ENCODE results near the gene GDPGP1.

The GDPGP1 gene

DNA sequence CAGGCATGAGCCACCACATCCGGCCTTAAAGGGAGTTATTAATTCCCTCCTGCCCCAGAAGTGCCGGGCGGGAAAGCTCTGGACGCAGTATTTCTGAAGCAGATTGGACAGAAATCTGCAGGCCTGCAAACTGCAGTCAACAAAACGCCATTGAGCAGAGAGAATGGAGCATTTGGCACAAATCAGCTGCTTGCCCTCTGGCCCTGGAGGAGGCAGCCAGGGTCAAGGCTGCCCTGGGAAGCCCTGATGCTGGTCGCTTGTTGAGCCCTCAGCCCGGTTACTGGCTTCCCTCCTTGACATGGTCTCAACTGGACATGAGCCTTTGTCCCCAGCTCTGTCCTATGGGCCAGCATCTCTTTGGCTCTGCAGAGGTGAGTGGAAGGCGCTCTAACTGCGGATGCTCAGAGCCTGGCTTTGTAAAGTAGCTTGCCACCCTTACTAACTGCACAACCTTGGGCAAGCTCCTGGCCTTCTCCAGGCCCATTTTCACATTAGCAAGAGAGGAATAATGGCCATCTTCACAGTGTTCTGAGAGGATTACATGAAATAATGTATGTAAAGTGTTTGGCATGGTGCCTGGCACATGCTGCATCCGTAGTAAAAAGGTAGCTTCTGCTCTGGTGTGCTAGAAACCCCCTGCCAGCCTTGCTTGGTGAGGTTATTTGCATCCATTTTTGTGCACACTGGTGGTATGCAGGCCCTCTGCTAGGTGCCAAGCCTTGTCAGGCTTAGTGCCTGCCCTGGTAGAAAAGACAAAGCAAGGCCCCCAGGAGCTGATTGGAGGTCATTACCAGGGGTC is 28.8 kb upstream of the GDPGP1 start:
- no peak for DNase-seq (ENCODE audit: low spot score)

DNA sequence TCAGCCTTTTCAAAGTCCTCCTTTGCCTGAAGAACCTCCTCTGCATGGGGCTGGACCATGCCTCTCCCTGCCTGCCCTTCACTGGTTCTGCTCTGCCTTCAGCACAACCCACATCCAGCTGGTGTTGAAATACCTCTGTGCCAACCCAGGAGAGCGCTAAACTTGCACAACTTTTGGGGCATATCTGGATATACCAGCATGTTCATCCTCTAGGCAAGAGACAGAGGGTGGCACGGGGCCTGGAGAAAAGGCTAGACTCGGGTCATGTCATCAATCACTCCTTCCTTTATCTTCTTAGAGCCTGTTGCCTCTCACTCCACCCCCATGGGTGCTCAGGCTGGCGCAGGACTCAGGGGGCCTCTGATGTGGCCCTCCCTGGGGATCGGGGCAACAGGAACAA is 28.1 kb upstream of the GDPGP1 start:
- DNase-seq (ENCODE audit: low spot score) = no peak

DNA sequence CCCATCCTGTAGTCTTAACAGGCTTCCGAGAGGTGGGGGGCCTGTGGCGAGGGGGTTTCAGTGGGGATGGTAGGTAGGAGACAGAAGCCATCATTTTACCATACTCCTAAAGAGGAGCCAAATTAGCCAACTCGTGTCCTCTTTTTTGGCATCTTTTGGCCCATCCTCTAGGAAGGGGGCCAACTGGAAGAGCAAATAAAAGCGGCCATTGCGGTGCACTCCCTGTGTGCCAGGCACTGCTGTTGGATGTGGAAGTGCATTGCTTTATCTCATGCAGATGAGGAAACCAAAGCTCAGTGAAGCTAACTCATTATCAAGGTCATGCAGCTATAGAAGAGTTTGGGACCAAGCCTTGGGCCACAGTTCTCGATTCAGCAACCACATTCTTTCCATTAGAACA is 26.8 kb upstream of the GDPGP1 start:
- no peak for DNase-seq (ENCODE audit: low spot score)

DNA sequence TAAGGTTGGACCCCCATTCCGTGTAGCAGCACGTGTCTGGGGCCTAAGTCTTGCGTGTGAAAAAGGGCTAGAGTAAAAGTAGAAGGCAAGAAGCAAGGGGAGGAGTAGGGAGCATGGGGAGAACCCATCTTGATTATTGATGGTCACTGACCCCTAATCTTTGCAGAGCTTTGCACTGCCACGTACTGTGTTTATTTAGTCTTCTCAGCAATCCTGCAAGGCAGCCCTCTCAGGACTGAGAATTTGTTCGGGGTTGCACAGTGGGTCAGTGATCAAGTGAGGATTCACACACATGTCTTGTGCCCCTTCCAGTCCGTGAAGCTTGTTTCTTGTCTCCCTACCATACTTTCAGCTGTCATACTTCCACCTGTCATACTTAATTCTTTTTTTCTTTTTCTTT is 25.7 kb upstream of the GDPGP1 start:
- no peak for DNase-seq (ENCODE audit: low spot score)

DNA sequence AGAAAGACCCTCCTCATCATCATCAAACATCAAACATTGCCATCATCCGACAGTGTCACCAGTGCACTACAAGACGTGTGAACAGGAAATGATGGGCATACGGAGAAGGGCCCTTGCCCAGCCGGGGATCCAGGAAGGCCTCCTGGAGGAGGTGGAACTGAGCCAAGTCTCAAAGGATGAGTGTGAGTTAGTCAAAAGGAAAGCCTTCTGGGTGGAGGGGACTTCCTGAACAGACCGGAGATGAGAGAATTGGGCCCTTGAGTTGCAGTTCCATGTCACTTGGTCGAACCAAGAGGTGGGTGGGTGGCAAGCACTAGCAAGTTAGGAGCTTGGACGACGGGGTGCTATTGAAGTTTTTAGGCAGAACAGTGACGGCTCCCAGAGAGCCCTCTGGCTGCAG is 24.4 kb upstream of the GDPGP1 start:
- no peak for DNase-seq (ENCODE audit: low spot score)

DNA sequence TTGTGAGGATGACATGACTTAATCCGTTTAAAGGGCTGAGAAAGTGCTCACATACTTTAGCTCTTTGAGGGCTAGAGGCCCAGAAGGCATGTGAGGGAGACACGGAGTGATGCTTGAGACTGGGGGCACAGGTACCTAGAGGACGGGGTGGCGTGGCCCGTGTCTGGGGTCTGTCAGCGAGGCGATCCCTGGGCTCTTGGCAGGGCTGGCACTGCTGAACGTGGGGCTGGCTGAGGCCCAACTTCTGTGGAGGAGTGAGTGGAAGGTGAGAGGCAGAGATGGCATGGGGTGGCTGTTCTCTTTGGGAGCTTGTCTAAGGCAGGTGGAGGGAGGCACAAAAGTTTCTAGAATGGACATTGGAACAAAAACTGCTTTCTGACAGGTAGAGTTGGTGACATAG is 23.4 kb upstream of the GDPGP1 start:
- no peak for DNase-seq (ENCODE audit: low spot score)

DNA sequence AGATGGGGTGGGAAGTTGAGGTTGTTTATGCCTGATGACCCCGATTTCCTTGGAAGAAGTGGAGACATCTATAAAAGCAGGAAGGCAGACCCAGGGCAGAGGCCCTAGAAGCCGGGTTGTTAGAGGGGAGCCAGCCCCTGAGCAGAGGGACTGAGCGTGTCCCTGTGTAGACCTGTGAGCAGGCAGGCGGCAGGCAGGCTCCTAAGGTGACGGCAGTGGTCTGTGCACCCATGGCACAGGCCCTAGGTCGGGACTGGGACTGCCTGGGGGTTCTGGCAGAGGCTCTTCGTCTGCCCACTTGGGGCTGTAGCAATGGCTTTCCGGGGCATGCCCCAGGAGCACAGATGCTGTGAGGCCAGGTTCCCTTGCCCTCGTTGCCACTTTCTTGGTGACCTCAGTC is 23.0 kb upstream of the GDPGP1 start:
- no peak for DNase-seq (ENCODE audit: low spot score)

DNA sequence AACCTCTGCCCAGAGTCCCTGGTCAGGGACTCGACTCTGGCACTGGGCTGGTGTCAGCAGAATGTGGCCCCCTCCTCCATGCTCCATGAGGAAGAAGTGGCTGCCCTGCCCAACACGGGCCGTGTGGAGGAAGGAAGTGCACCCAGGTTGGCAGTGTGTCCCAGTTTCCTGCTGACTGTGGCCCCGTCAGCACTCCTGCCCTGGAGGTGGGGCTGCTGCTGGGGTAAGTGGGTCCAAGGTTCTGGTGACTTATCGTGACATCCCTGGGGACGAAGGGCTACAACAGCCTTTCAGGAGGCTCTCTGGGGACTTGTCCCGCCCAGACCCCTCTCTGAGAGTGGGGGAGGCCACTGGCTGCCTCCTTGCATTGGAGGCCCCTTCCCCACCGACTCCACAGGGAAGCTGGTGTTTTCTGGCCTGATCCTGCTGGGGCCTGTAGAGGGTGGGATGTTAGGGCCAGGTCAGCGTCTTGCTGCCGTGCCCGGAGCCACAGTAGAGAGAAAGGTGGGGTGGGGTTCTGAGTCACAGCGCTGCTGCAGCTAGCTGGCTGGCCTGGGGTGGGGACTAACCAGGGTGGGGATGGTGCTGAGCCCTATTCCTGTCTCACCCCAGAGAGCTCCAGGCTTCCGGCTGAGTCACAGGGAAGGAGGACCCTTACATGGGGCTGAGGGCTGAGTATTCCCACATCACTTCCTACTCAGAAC is 22.4 kb upstream of the GDPGP1 start:
- DNase-seq (ENCODE audit: low spot score) = no peak

DNA sequence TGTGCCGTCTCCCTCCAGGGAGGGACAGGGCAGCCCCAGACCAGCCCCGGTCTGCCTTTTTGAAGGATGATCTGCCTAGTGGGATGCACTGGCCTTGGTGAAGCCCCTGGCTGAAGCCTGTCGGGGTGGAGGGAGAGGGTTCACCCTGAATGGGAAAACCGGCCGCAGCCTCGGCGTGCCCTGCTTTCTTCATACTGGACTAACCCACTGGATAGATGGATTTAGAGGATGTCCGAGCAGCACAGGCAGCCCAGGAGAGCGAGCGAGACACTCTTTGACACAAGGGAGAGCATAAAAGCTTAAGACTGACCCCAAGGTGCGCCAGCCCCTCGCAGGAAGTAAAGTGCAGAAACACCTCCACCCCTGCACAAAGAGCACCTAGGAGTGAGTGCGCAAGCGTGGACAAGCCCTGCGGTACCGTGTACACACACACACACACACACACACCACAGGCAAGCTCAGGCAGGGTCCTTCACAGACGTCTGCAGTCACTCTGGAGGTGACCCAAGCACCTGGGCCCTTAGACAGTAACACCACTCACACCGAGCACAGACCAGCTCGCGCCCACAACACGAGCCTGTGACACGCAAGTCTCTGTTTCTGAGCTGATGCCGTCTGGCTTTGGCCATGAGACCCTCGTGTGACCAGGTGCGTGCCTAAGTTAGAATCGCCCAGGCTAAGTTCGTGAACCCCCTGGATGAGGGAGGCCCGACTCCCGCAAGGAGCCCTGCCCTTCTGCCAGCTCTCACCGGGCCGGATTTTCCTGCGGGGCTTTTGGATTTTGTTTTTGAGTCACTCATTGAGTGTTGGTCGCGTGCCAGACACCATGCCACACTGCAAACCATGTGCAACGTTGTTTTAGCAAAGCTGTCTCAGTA is 21.5 kb upstream of the GDPGP1 start:
- DNase-seq (ENCODE audit: low spot score) = no peak

DNA sequence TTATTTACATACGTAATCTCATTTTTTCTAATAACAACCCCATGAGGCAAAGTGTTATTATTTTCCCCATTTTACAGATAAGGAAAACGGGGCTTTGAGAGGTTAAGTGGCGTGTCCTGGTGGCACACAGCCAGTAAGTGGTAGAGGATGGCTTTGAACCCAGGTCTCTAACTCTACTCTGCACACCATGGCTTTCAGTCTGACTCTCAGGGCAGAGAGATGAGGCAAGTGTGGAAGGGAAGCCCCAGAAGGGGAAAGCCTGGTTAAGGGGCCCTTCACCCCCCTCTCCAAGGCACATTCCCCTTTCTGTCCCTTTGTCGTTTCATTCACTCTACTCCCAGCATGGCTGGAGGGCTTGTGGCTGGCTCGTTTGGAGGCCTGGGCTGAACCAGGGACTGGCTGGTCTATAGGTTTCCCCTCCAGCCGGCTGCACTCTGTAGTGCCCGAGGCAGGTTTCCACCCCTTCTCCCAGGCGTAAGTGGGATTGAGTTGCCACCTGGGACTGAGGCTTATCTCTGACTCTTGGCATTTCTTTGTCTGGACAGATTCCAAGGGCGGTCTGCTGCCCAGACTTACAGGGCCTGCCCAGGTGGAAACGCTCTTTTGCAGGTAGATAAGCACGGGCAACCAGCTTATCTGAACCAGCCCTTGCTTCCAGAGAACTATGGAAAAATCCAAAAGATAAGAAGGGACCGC is 20.7 kb upstream of the GDPGP1 start:
- peak; percentile 52 for DNase-seq (ENCODE audit: low spot score)

DNA sequence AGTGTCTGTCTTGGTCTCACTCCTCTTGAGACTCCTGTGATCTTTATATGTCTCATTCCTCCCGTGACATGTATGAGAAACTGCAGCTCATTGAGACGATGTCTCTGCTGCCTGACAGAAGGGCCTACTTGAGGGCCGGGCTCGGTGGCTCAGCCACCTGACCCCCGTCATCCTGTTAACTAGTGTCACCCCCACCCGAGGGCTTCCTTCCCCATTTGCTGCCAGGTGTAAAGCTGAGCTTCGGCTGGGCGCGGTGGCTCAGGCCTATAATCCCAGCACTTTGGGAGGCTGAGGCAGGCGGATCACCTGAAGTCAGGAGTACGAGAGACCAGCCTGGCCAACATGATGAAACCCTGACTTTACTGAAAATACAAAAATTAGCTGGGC is 20.2 kb upstream of the GDPGP1 start:
- no peak for DNase-seq (ENCODE audit: low spot score)

DNA sequence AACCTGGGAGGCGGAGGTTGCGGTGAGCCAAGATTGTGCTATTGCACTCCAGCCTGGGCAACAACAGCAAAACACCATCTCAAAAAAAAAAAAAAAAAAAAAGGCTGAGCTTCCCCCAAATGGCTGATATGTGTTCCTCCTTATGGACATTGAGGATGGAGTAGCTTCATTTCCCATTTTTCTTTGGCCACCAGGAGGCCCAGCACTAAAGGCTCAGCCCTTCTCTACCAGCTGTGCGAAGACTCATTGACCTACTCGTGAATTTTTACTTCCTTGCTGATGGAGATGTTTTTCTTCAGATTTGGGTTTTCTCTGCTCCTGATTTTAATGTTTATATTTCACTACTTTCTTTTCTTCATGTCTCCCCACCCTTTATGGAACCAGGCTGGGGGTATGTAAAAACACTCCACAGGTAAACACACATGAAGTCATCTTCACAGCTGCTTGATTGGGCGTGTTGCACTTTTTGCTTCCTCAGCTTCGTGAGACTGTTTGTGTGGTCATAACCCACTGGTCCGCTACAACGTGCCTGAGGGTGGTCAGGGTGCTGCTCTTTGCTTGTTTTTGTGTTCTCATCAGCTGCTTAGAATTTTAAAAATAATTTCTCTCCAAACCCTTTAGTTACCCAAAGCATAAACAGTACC is 19.3 kb upstream of the GDPGP1 start:
- no peak for DNase-seq (ENCODE audit: low spot score)

DNA sequence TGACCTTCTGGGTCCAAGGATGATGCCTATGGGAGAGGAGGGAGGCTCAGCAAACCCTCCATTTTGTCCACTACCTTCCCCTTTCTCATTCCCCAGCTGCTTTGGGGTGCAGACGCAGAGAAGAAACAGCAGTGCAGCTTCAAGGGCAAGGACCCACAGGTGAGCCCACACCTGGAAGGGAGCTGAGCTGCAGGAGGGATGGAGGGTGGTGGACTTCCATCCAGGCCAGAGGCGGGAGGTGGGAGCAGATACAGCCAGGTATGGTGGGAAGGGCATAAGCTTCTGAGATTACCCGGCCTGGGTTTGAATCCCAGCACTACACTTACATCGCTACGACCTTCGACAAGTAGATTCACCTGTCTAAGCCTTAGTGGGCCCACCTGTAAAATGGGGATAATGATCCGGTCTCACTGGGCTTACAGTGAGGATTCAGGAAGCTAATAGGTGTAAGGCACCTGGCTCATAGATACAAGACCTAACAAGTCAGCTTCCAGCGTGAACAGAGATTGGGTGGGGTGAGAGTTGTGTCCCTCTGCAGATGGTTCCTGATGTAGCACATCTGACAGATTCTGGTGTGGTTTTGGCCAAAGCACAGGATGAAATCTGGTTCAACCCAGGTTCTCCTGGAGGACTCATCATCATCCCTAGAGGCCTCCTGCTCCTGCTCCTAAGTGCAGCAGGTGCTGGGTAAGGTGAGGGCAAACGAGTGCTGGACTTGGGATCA is 16.2 kb upstream of the GDPGP1 start:
- no peak for DNase-seq (ENCODE audit: low spot score)

DNA sequence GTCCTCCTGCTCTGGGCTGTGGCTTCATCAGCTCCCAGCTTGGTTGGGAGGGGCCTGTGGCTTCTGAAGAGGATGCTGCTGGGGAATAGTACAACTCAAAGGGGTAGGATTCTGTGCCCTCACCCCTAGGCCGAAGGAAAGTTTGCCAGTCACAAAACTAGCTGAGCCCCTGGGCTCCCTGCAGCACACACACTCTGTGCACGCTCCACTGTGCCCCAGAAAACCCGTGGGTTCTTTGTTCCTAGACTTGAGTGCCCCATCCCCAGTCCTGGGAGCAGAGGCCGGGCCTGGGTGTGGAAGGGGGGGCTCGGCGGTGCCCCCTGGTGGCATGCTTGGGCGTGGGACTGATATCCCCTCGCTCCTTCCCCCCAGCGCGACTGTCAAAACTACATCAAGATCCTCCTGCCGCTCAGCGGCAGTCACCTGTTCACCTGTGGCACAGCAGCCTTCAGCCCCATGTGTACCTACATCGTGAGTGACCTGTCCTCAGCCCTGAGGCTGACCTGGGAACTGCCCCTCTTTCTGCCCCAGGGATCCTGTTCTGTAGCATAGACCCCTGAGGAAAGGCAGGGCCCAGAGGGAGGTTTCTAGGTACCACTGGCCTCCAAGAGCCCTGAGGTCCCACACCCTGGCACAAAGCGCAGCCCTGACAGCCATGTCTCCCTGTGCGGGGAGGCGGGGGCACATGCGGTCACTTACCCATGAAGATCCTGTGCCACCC is 14.4 kb upstream of the GDPGP1 start:
- DNase-seq (ENCODE audit: low spot score) = no peak

DNA sequence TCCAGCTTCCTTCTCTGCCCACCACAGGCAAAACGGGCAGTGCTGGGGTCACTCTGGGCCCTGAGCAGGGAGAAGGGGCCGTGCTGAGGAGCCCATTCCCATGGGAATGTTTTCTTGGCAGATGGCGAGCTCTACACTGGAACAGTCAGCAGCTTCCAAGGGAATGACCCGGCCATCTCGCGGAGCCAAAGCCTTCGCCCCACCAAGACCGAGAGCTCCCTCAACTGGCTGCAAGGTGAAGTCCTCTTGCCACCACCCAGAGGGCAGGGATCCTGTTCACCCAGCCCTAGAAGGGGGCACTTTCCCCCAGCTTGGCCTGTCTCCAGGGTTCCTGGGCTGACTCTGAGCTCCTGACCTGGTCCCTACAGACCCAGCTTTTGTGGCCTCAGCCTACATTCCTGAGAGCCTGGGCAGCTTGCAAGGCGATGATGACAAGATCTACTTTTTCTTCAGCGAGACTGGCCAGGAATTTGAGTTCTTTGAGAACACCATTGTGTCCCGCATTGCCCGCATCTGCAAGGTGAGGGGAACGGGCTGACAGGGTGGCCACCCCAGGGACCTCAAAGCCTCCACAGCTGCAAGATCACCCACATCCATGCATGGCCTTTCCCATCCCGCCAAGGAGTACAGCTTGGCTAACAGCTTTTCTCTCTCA is 12.6 kb upstream of the GDPGP1 start:
- DNase-seq (ENCODE audit: low spot score) = peak; percentile 73

DNA sequence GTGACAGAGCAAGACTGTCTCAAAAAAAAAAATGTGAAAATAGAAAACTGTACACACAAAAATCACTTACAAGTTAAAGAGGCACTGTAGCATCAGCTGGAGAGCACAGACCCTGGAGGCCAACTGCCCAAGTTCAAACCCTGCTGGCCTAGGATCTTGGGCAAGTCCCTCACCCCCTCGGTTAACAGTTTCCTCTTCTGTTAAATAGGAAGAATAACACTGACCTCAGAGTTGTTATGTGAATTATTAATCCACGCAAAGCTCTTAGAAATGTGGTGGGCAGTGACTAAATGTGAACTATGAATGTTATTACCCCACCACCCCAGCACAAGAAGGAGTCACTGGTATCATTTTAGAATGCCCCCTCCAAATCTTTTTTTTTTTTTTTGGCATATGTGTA is 11.5 kb upstream of the GDPGP1 start:
- DNase-seq (ENCODE audit: low spot score) = no peak

DNA sequence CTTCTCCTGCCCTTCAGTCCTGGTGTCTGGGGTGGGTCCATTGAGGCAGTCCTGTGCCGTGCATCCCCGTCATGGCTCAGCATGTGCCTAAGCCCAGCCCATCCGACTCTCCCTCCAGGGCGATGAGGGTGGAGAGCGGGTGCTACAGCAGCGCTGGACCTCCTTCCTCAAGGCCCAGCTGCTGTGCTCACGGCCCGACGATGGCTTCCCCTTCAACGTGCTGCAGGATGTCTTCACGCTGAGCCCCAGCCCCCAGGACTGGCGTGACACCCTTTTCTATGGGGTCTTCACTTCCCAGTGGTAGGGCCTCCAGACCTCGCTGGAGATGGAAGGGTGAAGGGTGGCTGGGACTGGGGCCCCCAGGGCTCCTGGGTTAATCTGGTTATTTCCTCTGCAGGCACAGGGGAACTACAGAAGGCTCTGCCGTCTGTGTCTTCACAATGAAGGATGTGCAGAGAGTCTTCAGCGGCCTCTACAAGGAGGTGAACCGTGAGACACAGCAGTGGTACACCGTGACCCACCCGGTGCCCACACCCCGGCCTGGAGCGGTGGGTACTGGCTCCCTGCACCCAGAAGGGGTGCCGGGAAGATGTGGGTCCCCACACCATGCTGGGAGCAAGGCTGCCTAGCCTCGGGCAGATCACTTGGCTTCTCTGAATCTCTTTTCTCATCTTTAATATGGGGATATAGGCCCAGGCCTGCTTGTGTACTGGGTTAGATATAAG is 10.4 kb upstream of the GDPGP1 start:
- no peak for DNase-seq (ENCODE audit: low spot score)

DNA sequence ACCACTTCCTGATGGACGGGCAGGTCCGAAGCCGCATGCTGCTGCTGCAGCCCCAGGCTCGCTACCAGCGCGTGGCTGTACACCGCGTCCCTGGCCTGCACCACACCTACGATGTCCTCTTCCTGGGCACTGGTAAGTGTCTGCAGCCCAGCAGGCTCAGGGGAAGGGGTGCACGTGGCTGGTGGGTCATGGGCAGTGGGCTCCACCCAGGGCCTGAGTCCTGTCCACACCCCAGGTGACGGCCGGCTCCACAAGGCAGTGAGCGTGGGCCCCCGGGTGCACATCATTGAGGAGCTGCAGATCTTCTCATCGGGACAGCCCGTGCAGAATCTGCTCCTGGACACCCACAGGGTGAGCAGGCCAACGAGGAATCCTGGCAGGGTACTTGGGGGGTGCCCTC is 9.0 kb upstream of the GDPGP1 start:
- no peak for DNase-seq (ENCODE audit: low spot score)
